ENCODE results near the gene KL. TPM values are rescaled to one million over a fixed set of nuclear protein-coding genes. Genes with fewer than 3 reads are reported as not detected.
A peak's percentile ranks its signal among the peaks of the same experiment; 100 is the strongest.

The KL gene
- total RNA-seq, result under 1 TPM in 1 of 2 donors, not detected in 1; 0.09 TPM
- not detected for polyA plus RNA-seq (2013, experiment 1 of 2)
- polyA plus RNA-seq (2013, experiment 2 of 2), result not detected
- long read RNA-seq, experiment 1, result 0 reads
- long read RNA-seq, experiment 2, result 0 reads
- long read RNA-seq, experiment 3, result 0 reads
- long read RNA-seq, experiment 4, result 0 reads

DNA sequence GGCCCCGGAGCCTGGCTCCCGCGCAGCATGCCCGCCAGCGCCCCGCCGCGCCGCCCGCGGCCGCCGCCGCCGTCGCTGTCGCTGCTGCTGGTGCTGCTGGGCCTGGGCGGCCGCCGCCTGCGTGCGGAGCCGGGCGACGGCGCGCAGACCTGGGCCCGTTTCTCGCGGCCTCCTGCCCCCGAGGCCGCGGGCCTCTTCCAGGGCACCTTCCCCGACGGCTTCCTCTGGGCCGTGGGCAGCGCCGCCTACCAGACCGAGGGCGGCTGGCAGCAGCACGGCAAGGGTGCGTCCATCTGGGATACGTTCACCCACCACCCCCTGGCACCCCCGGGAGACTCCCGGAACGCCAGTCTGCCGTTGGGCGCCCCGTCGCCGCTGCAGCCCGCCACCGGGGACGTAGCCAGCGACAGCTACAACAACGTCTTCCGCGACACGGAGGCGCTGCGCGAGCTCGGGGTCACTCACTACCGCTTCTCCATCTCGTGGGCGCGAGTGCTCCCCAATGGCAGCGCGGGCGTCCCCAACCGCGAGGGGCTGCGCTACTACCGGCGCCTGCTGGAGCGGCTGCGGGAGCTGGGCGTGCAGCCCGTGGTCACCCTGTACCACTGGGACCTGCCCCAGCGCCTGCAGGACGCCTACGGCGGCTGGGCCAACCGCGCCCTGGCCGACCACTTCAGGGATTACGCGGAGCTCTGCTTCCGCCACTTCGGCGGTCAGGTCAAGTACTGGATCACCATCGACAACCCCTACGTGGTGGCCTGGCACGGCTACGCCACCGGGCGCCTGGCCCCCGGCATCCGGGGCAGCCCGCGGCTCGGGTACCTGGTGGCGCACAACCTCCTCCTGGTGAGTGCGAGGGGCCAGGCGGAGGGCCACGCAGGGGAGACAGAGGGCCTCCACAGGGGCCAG lies at the start of gene KL:
KL (plus strand) TSS at position 10 of the 909 bp plus-strand sequence; CDS start at position 28, 18 bp downstream.
- Histone ChIP-seq H3K4me1 (ENCODE audit: control insufficient read depth, insufficient read depth, low read length) (no peaks in the 10 kb centered on the region), H3K9ac (ENCODE audit: extremely low read depth, low read length, poor library complexity, severe bottlenecking) (no peak within 1 kb of the TSS), H3K27ac (ENCODE audit: low read depth, low read length) (no peak within 1 kb of the TSS), H3K36me3 (ENCODE audit: control insufficient read depth, insufficient read depth, low read length) (no peaks in the 10 kb centered on the region), H3K4me3 (ENCODE audit: low read length) (peak within 1 kb of the TSS; percentile 61), H3K9me3 (ENCODE audit: control insufficient read depth, low read length) (no peaks in the 10 kb centered on the region), H3K27me3 (ENCODE audit: control insufficient read depth, insufficient read depth, low read length, poor library complexity, severe bottlenecking) (peaks cover 65% of the 10 kb centered on the region)
- Mint-ChIP-seq H3K36me3 (ENCODE audit: low read depth) (no peaks in the 10 kb centered on the region), H3K4me3 (peak within 1 kb of the TSS; percentile 45), H3K27ac (no peak within 1 kb of the TSS), H3K9me3 (no peaks in the 10 kb centered on the region), H3K27me3 (ENCODE audit: insufficient read depth) (peaks cover 79% of the 10 kb centered on the region), H3K4me1 (peaks cover 6% of the 10 kb centered on the region)
- 3 to 7% methylated on average over 37 to 106 of the region's 106 CpGs for WGBS, 2 experiments (ENCODE audit: insufficient coverage in 1 of 2, insufficient read length in 1 of 2)
- DNase-seq, result peak; percentile 81
- TF ChIP-seq, protein P1, sequence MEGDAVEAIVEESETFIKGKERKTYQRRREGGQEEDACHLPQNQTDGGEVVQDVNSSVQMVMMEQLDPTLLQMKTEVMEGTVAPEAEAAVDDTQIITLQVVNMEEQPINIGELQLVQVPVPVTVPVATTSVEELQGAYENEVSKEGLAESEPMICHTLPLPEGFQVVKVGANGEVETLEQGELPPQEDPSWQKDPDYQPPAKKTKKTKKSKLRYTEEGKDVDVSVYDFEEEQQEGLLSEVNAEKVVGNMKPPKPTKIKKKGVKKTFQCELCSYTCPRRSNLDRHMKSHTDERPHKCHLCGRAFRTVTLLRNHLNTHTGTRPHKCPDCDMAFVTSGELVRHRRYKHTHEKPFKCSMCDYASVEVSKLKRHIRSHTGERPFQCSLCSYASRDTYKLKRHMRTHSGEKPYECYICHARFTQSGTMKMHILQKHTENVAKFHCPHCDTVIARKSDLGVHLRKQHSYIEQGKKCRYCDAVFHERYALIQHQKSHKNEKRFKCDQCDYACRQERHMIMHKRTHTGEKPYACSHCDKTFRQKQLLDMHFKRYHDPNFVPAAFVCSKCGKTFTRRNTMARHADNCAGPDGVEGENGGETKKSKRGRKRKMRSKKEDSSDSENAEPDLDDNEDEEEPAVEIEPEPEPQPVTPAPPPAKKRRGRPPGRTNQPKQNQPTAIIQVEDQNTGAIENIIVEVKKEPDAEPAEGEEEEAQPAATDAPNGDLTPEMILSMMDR (conservative IDR thresholded peaks at IDR 0.05), result no peak

DNA sequence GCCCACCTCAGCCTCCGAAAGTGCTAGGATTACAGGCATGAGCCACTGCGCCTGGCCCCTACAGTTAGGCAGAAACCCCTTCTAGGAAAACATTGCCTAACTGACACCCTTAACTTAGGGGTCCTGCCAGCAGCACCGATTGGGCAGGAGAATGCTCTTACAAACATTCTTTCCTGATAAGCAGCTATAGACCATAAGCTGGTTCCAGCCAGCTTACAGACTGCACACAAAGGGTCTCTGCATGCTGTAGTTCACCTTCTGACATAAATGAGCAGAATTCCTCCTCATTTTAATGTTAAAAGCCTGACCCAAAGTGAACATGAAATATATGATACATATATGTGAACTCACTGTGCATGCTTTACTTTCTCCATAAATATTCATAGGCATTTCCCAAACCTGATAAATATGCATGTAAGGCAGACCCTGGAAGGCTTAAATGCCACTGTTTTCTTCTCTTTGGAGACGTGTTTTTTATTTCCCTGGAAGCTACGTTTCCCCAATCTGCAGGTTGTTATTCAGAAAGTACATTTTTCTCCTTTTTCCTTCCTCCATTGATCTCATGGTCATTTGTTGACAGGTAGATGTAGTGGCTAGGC lies 48.5 kb upstream of the KL start:
- H3K27ac ChIP-seq (ENCODE audit: low read depth, low read length), result no peak overlapping the region
- Mint-ChIP-seq H3K4me1 (peaks cover 7% of the 10 kb centered on the region), H3K27ac (no peak overlapping the region), H3K27me3 (ENCODE audit: insufficient read depth) (no peaks in the 10 kb centered on the region), H3K36me3 (ENCODE audit: low read depth) (no peaks in the 10 kb centered on the region), H3K4me3 (no peak overlapping the region), H3K9me3 (no peaks in the 10 kb centered on the region)
- no peak overlapping the region for H3K4me3 ChIP-seq (ENCODE audit: low read length)
- H3K4me1 ChIP-seq (ENCODE audit: control insufficient read depth, insufficient read depth, low read length), result no peaks in the 10 kb centered on the region
- TF ChIP-seq, protein P1 (conservative IDR thresholded peaks at IDR 0.05), result no peak
- no peak overlapping the region for H3K9ac ChIP-seq (ENCODE audit: extremely low read depth, low read length, poor library complexity, severe bottlenecking)
- H3K36me3 ChIP-seq (ENCODE audit: control insufficient read depth, insufficient read depth, low read length), result no peaks in the 10 kb centered on the region
- H3K27me3 ChIP-seq (ENCODE audit: control insufficient read depth, insufficient read depth, low read length, poor library complexity, severe bottlenecking), result no peaks in the 10 kb centered on the region
- no peaks in the 10 kb centered on the region for H3K9me3 ChIP-seq (ENCODE audit: control insufficient read depth, low read length)
- DNase-seq, result no peak
- 88 to 97% methylated on average over 5 of the region's 5 CpGs for WGBS, 2 experiments (ENCODE audit: insufficient coverage in 1 of 2, insufficient read length in 1 of 2)

DNA sequence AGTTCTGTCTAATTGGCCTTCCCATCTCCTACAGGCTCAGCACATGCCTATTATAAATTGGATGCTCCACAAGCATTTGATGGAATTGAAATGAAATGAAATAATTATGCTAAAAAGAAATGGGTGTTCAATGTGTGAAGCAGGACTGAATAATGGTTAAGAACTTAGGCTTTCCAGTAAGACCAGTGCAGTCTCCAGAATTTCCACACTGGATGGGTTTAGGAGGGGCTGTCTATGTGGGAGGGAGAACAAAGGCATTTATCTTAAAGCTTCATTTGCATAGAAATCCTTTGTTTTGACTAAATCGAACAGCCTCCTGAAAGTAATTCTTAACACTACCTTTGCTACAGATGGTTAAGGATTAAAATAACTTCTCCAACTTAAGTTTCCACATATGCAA lies 47.9 kb upstream of the KL start:
- Histone ChIP-seq H3K4me3 (ENCODE audit: low read length) (no peak overlapping the region), H3K36me3 (ENCODE audit: control insufficient read depth, insufficient read depth, low read length) (no peaks in the 10 kb centered on the region), H3K27me3 (ENCODE audit: control insufficient read depth, insufficient read depth, low read length, poor library complexity, severe bottlenecking) (no peaks in the 10 kb centered on the region), H3K4me1 (ENCODE audit: control insufficient read depth, insufficient read depth, low read length) (no peaks in the 10 kb centered on the region), H3K27ac (ENCODE audit: low read depth, low read length) (no peak overlapping the region), H3K9me3 (ENCODE audit: control insufficient read depth, low read length) (no peaks in the 10 kb centered on the region), H3K9ac (ENCODE audit: extremely low read depth, low read length, poor library complexity, severe bottlenecking) (no peak overlapping the region)
- TF ChIP-seq, protein P1 (conservative IDR thresholded peaks at IDR 0.05), result no peak
- Mint-ChIP-seq H3K4me1 (peaks cover 7% of the 10 kb centered on the region), H3K27ac (no peak overlapping the region), H3K4me3 (no peak overlapping the region), H3K27me3 (ENCODE audit: insufficient read depth) (no peaks in the 10 kb centered on the region), H3K36me3 (ENCODE audit: low read depth) (no peaks in the 10 kb centered on the region), H3K9me3 (no peaks in the 10 kb centered on the region)
- DNase-seq, result no peak
- WGBS, 2 experiments (ENCODE audit: insufficient coverage in 1 of 2, insufficient read length in 1 of 2), result no CpG with 5 or more reads among the region's 1 CpG
